ENCODE measurements around the gene TMEM184B.

- TF ChIP-seq CTCF (IDR thresholded peaks at IDR 0.05; ENCODE audit: insufficient read depth, low read length, poor library complexity, severe bottlenecking) (no peak), EZH2phosphoT487 (conservative IDR thresholded peaks at IDR 0.05; ENCODE audit: low read length) (no peak)
These were observed 91.2 kb downstream of the TMEM184B start, which contains the start of gene PLA2G6 for GRCh38 chr22:38181453-38182200.

All from SU-DHL-6 (cell line).